CD8-positive, alpha-beta memory T cell (primary cell): ENCODE measurements around the gene FAM107B. TPM values are rescaled to one million over a fixed set of nuclear protein-coding genes. Genes with fewer than 3 reads are reported as not detected.
"Not testable (repeated sequence)": the region's sequence is repeated elsewhere in the genome, so short reads cannot be mapped to it uniquely, and the experiment has no call there.

Experiments used
- CTCF ChIA-PET: fragments of 350-600 bp; sonication (Branson Sonifier 250); formaldehyde crosslinking; loops from one replicate; lab custom pipeline; 2021; ENCODE audit warnings: antibody characterized with exemption; lab: Charles Lee
- POLR2A ChIA-PET: fragments of 350-600 bp; sonication (Branson Sonifier 250); formaldehyde crosslinking; loops from one replicate; lab custom pipeline; 2021; ENCODE audit warnings: antibody characterized with exemption; lab: Charles Lee
- DNase-seq, 5 donors: peaks; one replicate each; pipeline versions ENCODE4 v3.0.0 to v3.0.0-alpha.2; 2020 to 2022; ENCODE audit warnings: mixed read lengths in 1 of 5
- H3K27ac ChIP-seq: one replicate; pipeline ENCODE4 v1.7.0; 2013; ENCODE audit warnings: low read depth, mild to moderate bottlenecking, low read length, moderate library complexity
- H3K27me3 ChIP-seq: 2 replicates; pipeline ENCODE4 v1.7.0; 2013; ENCODE audit warnings: low read length, mild to moderate bottlenecking; ENCODE audit not compliant: insufficient read depth, poor library complexity, severe bottlenecking
- H3K36me3 ChIP-seq: 2 replicates; pipeline ENCODE4 v1.7.0; 2013; ENCODE audit warnings: mild to moderate bottlenecking, low read length, moderate library complexity; ENCODE audit not compliant: insufficient read depth
- H3K4me1 ChIP-seq: 2 replicates; pipeline ENCODE4 v1.7.0; 2013; ENCODE audit warnings: mild to moderate bottlenecking, low read length, moderate library complexity; ENCODE audit not compliant: insufficient read depth
- H3K4me3 ChIP-seq: 2 replicates; pipeline ENCODE4 v1.7.0; 2013; ENCODE audit warnings: mild to moderate bottlenecking, low read length
- H3K9me3 ChIP-seq: 2 replicates; pipeline ENCODE4 v1.7.0; 2013; ENCODE audit warnings: mild to moderate bottlenecking, low read length
- H3K27ac Mint-ChIP-seq, 8 donors: one replicate each; pipeline ENCODE4 v1.8.0; 2020 to 2021; ENCODE audit warnings: mixed read lengths in 8 of 8, mild to moderate bottlenecking in 6 of 8, inconsistent platforms in 3 of 8, moderate library complexity in 3 of 8
- H3K27me3 Mint-ChIP-seq, 2 donors: one replicate each; pipeline ENCODE4 v1.8.0; 2020 to 2021; ENCODE audit warnings: mixed read lengths in 2 of 2, mild to moderate bottlenecking in 1 of 2, moderate library complexity in 1 of 2
- H3K36me3 Mint-ChIP-seq, 3 donors: one replicate each; pipeline ENCODE4 v1.8.0; 2020 to 2021; ENCODE audit warnings: mixed read lengths in 3 of 3, inconsistent platforms in 1 of 3, mild to moderate bottlenecking in 1 of 3
- H3K4me1 Mint-ChIP-seq, 3 donors: one replicate each; pipeline ENCODE4 v1.8.0; 2020 to 2021; ENCODE audit warnings: mixed read lengths in 3 of 3, inconsistent platforms in 1 of 3, mild to moderate bottlenecking in 1 of 3
- H3K4me3 Mint-ChIP-seq, 7 donors: one replicate each; pipeline ENCODE4 v1.8.0; 2020 to 2021; ENCODE audit warnings: mixed read lengths in 7 of 7, mild to moderate bottlenecking in 6 of 7, moderate library complexity in 4 of 7, inconsistent platforms in 2 of 7
- H3K9me3 Mint-ChIP-seq, 5 donors: one replicate each; pipeline ENCODE4 v1.8.0; 2020 to 2022; ENCODE audit warnings: mixed read lengths in 5 of 5, mild to moderate bottlenecking in 3 of 5, moderate library complexity in 2 of 5, inconsistent platforms in 1 of 5
- polyA plus RNA-seq: library from polyadenylated mRNA; unstranded; fragments of 300-500 nt; fragmentation: Illumina TruSeq; gene quantifications from one replicate; pipeline ENCODE4 v1.2.3, GENCODE V29; 2021
- total RNA-seq, 2 experiments: library from RNA; stranded (reverse); gene quantifications; one replicate each; pipeline ENCODE4 v1.2.3, GENCODE V29; 2021

Gene FAM107B
- total and polyA plus RNA-seq, 3 experiments from 2014 or later = 138 to 316 (median 143) TPM

- peak overlapping the region in 1 of 8 donors; percentile 18 for H3K27ac Mint-ChIP-seq
- no peaks in the 10 kb centered on the region for H3K36me3 Mint-ChIP-seq
- ChIA-PET POLR2A (no interaction called here), CTCF (no interaction called here)
- Histone ChIP-seq H3K4me1 (no peaks in the 10 kb centered on the region), H3K36me3 (no peaks in the 10 kb centered on the region), H3K9me3 (no peaks in the 10 kb centered on the region), H3K27ac (no peak overlapping the region), H3K4me3 (no peak overlapping the region), H3K27me3 (no peaks in the 10 kb centered on the region)
- no peaks in the 10 kb centered on the region for H3K9me3 Mint-ChIP-seq
- H3K27me3 Mint-ChIP-seq = peaks cover 0 to 1% of the 10 kb centered on the region in 2 donors
- no peak for DNase-seq
- no peak overlapping the region for H3K4me3 Mint-ChIP-seq
- peaks cover 0 to 11% (median 8%) of the 10 kb centered on the region in 3 donors for H3K4me1 Mint-ChIP-seq
These were observed 80.8 kb downstream of the FAM107B start for GRCh38 chr10:14693891-14694290.

- H3K27ac Mint-ChIP-seq = no peak overlapping the region
- H3K4me1 Mint-ChIP-seq = peaks cover 7 to 16% (median 10%) of the 10 kb centered on the region in 3 donors
- H3K4me3 Mint-ChIP-seq = no peak overlapping the region
- ChIA-PET POLR2A (interaction anchor here (0.5 kb wide), 1 partner anchor 21 kb away, joined by 3 read pairs; no protein-coding TSS in a partner anchor), CTCF (no interaction called here)
- DNase-seq = no peak
- Histone ChIP-seq H3K36me3 (no peaks in the 10 kb centered on the region), H3K4me3 (no peak overlapping the region), H3K27ac (no peak overlapping the region), H3K4me1 (no peaks in the 10 kb centered on the region), H3K27me3 (no peaks in the 10 kb centered on the region), H3K9me3 (no peaks in the 10 kb centered on the region)
- H3K36me3 Mint-ChIP-seq = no peaks in the 10 kb centered on the region
- H3K9me3 Mint-ChIP-seq = no peaks in the 10 kb centered on the region
- peaks cover 0 to 1% of the 10 kb centered on the region in 2 donors for H3K27me3 Mint-ChIP-seq
These were observed 82.2 kb downstream of the FAM107B start for GRCh38 chr10:14692344-14693076.

- H3K4me1 Mint-ChIP-seq = peaks cover 10 to 20% (median 11%) of the 10 kb centered on the region in 3 donors
- POLR2A ChIA-PET = no interaction called here
- peaks cover 0 to 1% of the 10 kb centered on the region in 2 donors for H3K27me3 Mint-ChIP-seq
- no peak overlapping the region for H3K4me3 ChIP-seq
- no peaks in the 10 kb centered on the region for H3K27me3 ChIP-seq
- no peaks in the 10 kb centered on the region for H3K9me3 Mint-ChIP-seq
- no peak overlapping the region for H3K4me3 Mint-ChIP-seq
- peak overlapping the region in 1 of 8 donors; percentile 67 for H3K27ac Mint-ChIP-seq
- CTCF ChIA-PET = no interaction called here
- H3K36me3 Mint-ChIP-seq = no peaks in the 10 kb centered on the region
- no peak overlapping the region for H3K27ac ChIP-seq
- no peaks in the 10 kb centered on the region for H3K4me1 ChIP-seq
- DNase-seq = no peak
- H3K9me3 ChIP-seq = no peaks in the 10 kb centered on the region
- H3K36me3 ChIP-seq = no peaks in the 10 kb centered on the region
These were observed 83.3 kb downstream of the FAM107B start for GRCh38 chr10:14691359-14691758.

GRCh38 chr10:14688606-14689005 lies 86.1 kb downstream of the FAM107B start:
- H3K4me3 Mint-ChIP-seq = no peak overlapping the region
- H3K36me3 Mint-ChIP-seq = peaks cover 0 to 4% (median 0%) of the 10 kb centered on the region in 3 donors
- no peaks in the 10 kb centered on the region for H3K9me3 Mint-ChIP-seq
- no peaks in the 10 kb centered on the region for H3K36me3 ChIP-seq
- H3K4me1 ChIP-seq = no peaks in the 10 kb centered on the region
- peaks cover 12 to 27% (median 20%) of the 10 kb centered on the region in 3 donors for H3K4me1 Mint-ChIP-seq
- no peak overlapping the region for H3K27ac Mint-ChIP-seq
- H3K27ac ChIP-seq = no peak overlapping the region
- peaks cover 0 to 1% of the 10 kb centered on the region in 2 donors for H3K27me3 Mint-ChIP-seq
- no peaks in the 10 kb centered on the region for H3K27me3 ChIP-seq
- POLR2A ChIA-PET = no interaction called here
- no peaks in the 10 kb centered on the region for H3K9me3 ChIP-seq
- no peak overlapping the region for H3K4me3 ChIP-seq
- CTCF ChIA-PET = no interaction called here
- DNase-seq = no peak

- H3K27ac ChIP-seq, H3K9me3 Mint-ChIP-seq, H3K4me3 Mint-ChIP-seq, CTCF ChIA-PET, H3K9me3 ChIP-seq, H3K27ac Mint-ChIP-seq, POLR2A ChIA-PET, H3K36me3 Mint-ChIP-seq, H3K36me3 ChIP-seq, H3K27me3 ChIP-seq, H3K4me1 ChIP-seq, DNase-seq, H3K27me3 Mint-ChIP-seq, H3K4me3 ChIP-seq: not testable (repeated sequence)
- peaks cover 12 to 31% (median 24%) of the 10 kb centered on the region in 3 donors for H3K4me1 Mint-ChIP-seq
These were observed 86.5 kb downstream of the FAM107B start for GRCh38 chr10:14688189-14688588.

- no peaks in the 10 kb centered on the region for H3K4me1 ChIP-seq
- H3K27me3 ChIP-seq = no peaks in the 10 kb centered on the region
- no peaks in the 10 kb centered on the region for H3K9me3 Mint-ChIP-seq
- H3K9me3 ChIP-seq = no peaks in the 10 kb centered on the region
- no peak overlapping the region for H3K4me3 Mint-ChIP-seq
- no peak for DNase-seq
- H3K27me3 Mint-ChIP-seq = peaks cover 0 to under 1% of the 10 kb centered on the region in 2 donors
- H3K27ac ChIP-seq = no peak overlapping the region
- ChIA-PET POLR2A (no interaction called here), CTCF (no interaction called here)
- peak overlapping the region in 1 of 8 donors; percentile 36 for H3K27ac Mint-ChIP-seq
- peaks cover 0 to 4% (median 0%) of the 10 kb centered on the region in 3 donors for H3K36me3 Mint-ChIP-seq
- no peaks in the 10 kb centered on the region for H3K36me3 ChIP-seq
- H3K4me3 ChIP-seq = no peak overlapping the region
- peaks cover 9 to 27% (median 27%) of the 10 kb centered on the region in 3 donors for H3K4me1 Mint-ChIP-seq
These were observed 87.4 kb downstream of the FAM107B start for GRCh38 chr10:14687340-14687739.

GRCh38 chr10:14686356-14686755 lies 88.3 kb downstream of the FAM107B start:
- Mint-ChIP-seq H3K4me3 (no peak overlapping the region), H3K9me3 (no peaks in the 10 kb centered on the region), H3K27ac (peak overlapping the region in 2 of 8 donors; percentile 25 to 29), H3K27me3 (no peaks in the 10 kb centered on the region), H3K4me1 (peaks cover 4 to 27% (median 22%) of the 10 kb centered on the region in 3 donors), H3K36me3 (peaks cover 0 to 4% (median 0%) of the 10 kb centered on the region in 3 donors)
- no peaks in the 10 kb centered on the region for H3K36me3 ChIP-seq
- no peaks in the 10 kb centered on the region for H3K9me3 ChIP-seq
- H3K4me3 ChIP-seq = no peak overlapping the region
- POLR2A ChIA-PET = no interaction called here
- no peak for DNase-seq
- no peaks in the 10 kb centered on the region for H3K27me3 ChIP-seq
- CTCF ChIA-PET = no interaction called here
- no peak overlapping the region for H3K27ac ChIP-seq
- H3K4me1 ChIP-seq = no peaks in the 10 kb centered on the region

GRCh38 chr10:14684354-14684753 lies 90.3 kb downstream of the FAM107B start:
- no peak overlapping the region for H3K27ac Mint-ChIP-seq
- no peak overlapping the region for H3K4me3 Mint-ChIP-seq
- ChIA-PET CTCF (interaction anchor here (2.0 kb wide), 1 partner anchor 34 kb away, joined by 4 read pairs; no protein-coding TSS in a partner anchor), POLR2A (no interaction called here)
- H3K4me3 ChIP-seq = no peak overlapping the region
- no peaks in the 10 kb centered on the region for H3K36me3 ChIP-seq
- H3K27me3 Mint-ChIP-seq = no peaks in the 10 kb centered on the region
- no peaks in the 10 kb centered on the region for H3K27me3 ChIP-seq
- H3K27ac ChIP-seq = no peak overlapping the region
- DNase-seq = no peak
- H3K9me3 ChIP-seq = no peaks in the 10 kb centered on the region
- no peaks in the 10 kb centered on the region for H3K9me3 Mint-ChIP-seq
- H3K4me1 ChIP-seq = no peaks in the 10 kb centered on the region
- peaks cover 0 to 4% (median 0%) of the 10 kb centered on the region in 3 donors for H3K36me3 Mint-ChIP-seq
- H3K4me1 Mint-ChIP-seq = peaks cover 4 to 27% (median 22%) of the 10 kb centered on the region in 3 donors
